ENCODE measurements around the gene BLTP2.

- no peak for TF ChIP-seq CTCF (IDR thresholded peaks at IDR 0.05; ENCODE audit: low read length)
- no peak for TF ChIP-seq EZH2phosphoT487 (IDR thresholded peaks at IDR 0.05; ENCODE audit: low read length)
- TF ChIP-seq EZH2 (optimal IDR thresholded peaks at IDR 0.05; ENCODE audit: low read depth, low read length) = no peak
Measured at GRCh38 chr17:28657756-28658155, 12.8 kb upstream of the BLTP2 start.
